ENCODE measurements around the gene SYT7.
A peak's percentile ranks its signal among the peaks of the same experiment; 100 is the strongest.

SYT7 gene

DNA sequence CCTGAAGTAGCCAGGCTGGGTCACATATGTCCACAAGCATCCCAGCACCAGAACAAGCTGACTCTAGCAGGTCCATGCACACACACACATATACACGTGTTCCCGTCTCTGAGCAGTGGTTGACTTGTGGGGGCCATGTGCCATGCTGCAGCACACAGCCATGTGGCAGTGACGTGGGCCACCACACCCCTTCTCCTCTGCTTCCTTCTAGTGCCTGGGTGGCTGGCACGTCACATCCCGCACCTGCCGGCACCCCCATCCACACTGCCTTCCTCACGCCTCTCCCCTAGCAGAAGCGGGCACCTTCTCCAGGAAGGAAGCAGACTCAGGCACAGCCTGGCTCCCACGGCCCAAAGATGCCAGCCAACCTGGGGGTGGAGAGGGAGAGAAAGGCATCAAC, 9.5 kb downstream of the SYT7 start:
- H3K36me3 ChIP-seq (ENCODE audit: control insufficient read depth, insufficient read depth, low read length), result no peaks in the 10 kb centered on the region
- WGBS, 2 experiments (ENCODE audit: insufficient coverage in 2 of 2), result 82 to 91% methylated on average over 6 of the region's 9 CpGs
- no peak overlapping the region for H3K27ac ChIP-seq (ENCODE audit: low read depth, low read length, severe bottlenecking)
- peaks cover 4% of the 10 kb centered on the region for H3K4me1 ChIP-seq (ENCODE audit: control insufficient read depth, insufficient read depth, low read length, poor library complexity, severe bottlenecking)
- H3K9me3 ChIP-seq (ENCODE audit: control insufficient read depth, low read length), result no peaks in the 10 kb centered on the region
- H3K4me3 ChIP-seq (ENCODE audit: extremely low read depth, insufficient read depth, low read length, poor library complexity, severe bottlenecking), result no peak overlapping the region

DNA sequence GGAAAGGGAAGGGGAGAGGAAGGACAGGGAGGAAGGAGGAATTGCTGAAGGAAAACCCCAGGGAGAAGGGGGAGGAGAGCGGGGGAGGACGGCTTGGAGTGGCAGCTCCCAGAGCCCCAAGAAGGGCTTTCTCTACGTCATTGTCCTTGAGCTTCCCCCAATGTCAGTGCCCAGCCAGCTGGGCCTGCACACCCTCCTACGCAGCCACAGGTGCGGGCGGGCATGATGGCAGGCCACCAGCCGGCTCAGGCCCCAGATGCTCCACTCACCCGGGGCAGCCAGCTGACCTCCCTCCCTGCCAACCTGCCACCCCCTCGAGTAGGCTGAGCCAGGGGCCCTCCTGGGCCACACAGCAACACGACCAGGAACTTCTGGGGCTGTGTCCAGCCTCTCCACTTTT, 11.2 kb downstream of the SYT7 start:
- Histone ChIP-seq H3K27ac (ENCODE audit: low read depth, low read length, severe bottlenecking) (no peak overlapping the region), H3K4me3 (ENCODE audit: extremely low read depth, insufficient read depth, low read length, poor library complexity, severe bottlenecking) (no peak overlapping the region), H3K9me3 (ENCODE audit: control insufficient read depth, low read length) (no peaks in the 10 kb centered on the region), H3K36me3 (ENCODE audit: control insufficient read depth, insufficient read depth, low read length) (no peaks in the 10 kb centered on the region), H3K4me1 (ENCODE audit: control insufficient read depth, insufficient read depth, low read length, poor library complexity, severe bottlenecking) (peaks cover 4% of the 10 kb centered on the region)
- 79 to 98% methylated on average over 6 to 8 of the region's 10 CpGs for WGBS, 2 experiments (ENCODE audit: insufficient coverage in 2 of 2)

- WGBS, 2 experiments (ENCODE audit: insufficient coverage in 2 of 2), result 67 to 74% methylated on average over 1 to 2 of the region's 3 CpGs
- Histone ChIP-seq H3K27ac (ENCODE audit: low read depth, low read length, severe bottlenecking) (no peak overlapping the region), H3K4me3 (ENCODE audit: extremely low read depth, insufficient read depth, low read length, poor library complexity, severe bottlenecking) (no peak overlapping the region), H3K4me1 (ENCODE audit: control insufficient read depth, insufficient read depth, low read length, poor library complexity, severe bottlenecking) (peaks cover 4% of the 10 kb centered on the region), H3K9me3 (ENCODE audit: control insufficient read depth, low read length) (no peaks in the 10 kb centered on the region), H3K36me3 (ENCODE audit: control insufficient read depth, insufficient read depth, low read length) (no peaks in the 10 kb centered on the region)
Measured at GRCh38 chr11:61569018-61569417, 11.9 kb downstream of the SYT7 start.

- H3K36me3 ChIP-seq (ENCODE audit: control insufficient read depth, insufficient read depth, low read length), result no peaks in the 10 kb centered on the region
- 1 to 2% methylated on average over 39 to 43 of the region's 46 CpGs for WGBS, 2 experiments (ENCODE audit: insufficient coverage in 2 of 2)
- H3K4me1 ChIP-seq (ENCODE audit: control insufficient read depth, insufficient read depth, low read length, poor library complexity, severe bottlenecking), result peaks cover 4% of the 10 kb centered on the region
- H3K9me3 ChIP-seq (ENCODE audit: control insufficient read depth, low read length), result no peaks in the 10 kb centered on the region
- H3K4me3 ChIP-seq (ENCODE audit: extremely low read depth, insufficient read depth, low read length, poor library complexity, severe bottlenecking), result peak overlapping the region; percentile 14
- H3K27ac ChIP-seq (ENCODE audit: low read depth, low read length, severe bottlenecking), result no peak overlapping the region
Measured at GRCh38 chr11:61567286-61568061, 13.4 kb downstream of the SYT7 start.

- WGBS, 2 experiments (ENCODE audit: insufficient coverage in 2 of 2), result 42 to 86% methylated on average over 1 to 2 of the region's 8 CpGs
- Histone ChIP-seq H3K4me1 (ENCODE audit: control insufficient read depth, insufficient read depth, low read length, poor library complexity, severe bottlenecking) (peaks cover 4% of the 10 kb centered on the region), H3K27ac (ENCODE audit: low read depth, low read length, severe bottlenecking) (no peak overlapping the region), H3K36me3 (ENCODE audit: control insufficient read depth, insufficient read depth, low read length) (no peaks in the 10 kb centered on the region), H3K4me3 (ENCODE audit: extremely low read depth, insufficient read depth, low read length, poor library complexity, severe bottlenecking) (no peak overlapping the region), H3K9me3 (ENCODE audit: control insufficient read depth, low read length) (no peaks in the 10 kb centered on the region)
Measured at GRCh38 chr11:61564936-61565696, 15.8 kb downstream of the SYT7 start.

- H3K4me3 ChIP-seq (ENCODE audit: extremely low read depth, insufficient read depth, low read length, poor library complexity, severe bottlenecking), result no peak overlapping the region
- no peaks in the 10 kb centered on the region for H3K36me3 ChIP-seq (ENCODE audit: control insufficient read depth, insufficient read depth, low read length)
- H3K27ac ChIP-seq (ENCODE audit: low read depth, low read length, severe bottlenecking), result no peak overlapping the region
- H3K4me1 ChIP-seq (ENCODE audit: control insufficient read depth, insufficient read depth, low read length, poor library complexity, severe bottlenecking), result no peaks in the 10 kb centered on the region
- H3K9me3 ChIP-seq (ENCODE audit: control insufficient read depth, low read length), result no peaks in the 10 kb centered on the region
- WGBS, 2 experiments (ENCODE audit: insufficient coverage in 2 of 2), result 75 to 90% methylated on average over 4 to 5 of the region's 6 CpGs
Measured at GRCh38 chr11:61560751-61561150, 20.1 kb downstream of the SYT7 start.

GRCh38 chr11:61556621-61557020, 24.3 kb downstream of the SYT7 start:
- Histone ChIP-seq H3K4me3 (ENCODE audit: extremely low read depth, insufficient read depth, low read length, poor library complexity, severe bottlenecking) (no peak overlapping the region), H3K4me1 (ENCODE audit: control insufficient read depth, insufficient read depth, low read length, poor library complexity, severe bottlenecking) (peaks cover 9% of the 10 kb centered on the region), H3K27ac (ENCODE audit: low read depth, low read length, severe bottlenecking) (no peak overlapping the region), H3K9me3 (ENCODE audit: control insufficient read depth, low read length) (no peaks in the 10 kb centered on the region), H3K36me3 (ENCODE audit: control insufficient read depth, insufficient read depth, low read length) (no peaks in the 10 kb centered on the region)
- 81 to 95% methylated on average over 3 of the region's 3 CpGs for WGBS, 2 experiments (ENCODE audit: insufficient coverage in 2 of 2)

- Histone ChIP-seq H3K36me3 (ENCODE audit: control insufficient read depth, insufficient read depth, low read length) (no peaks in the 10 kb centered on the region), H3K27ac (ENCODE audit: low read depth, low read length, severe bottlenecking) (no peak overlapping the region), H3K9me3 (ENCODE audit: control insufficient read depth, low read length) (no peaks in the 10 kb centered on the region), H3K4me1 (ENCODE audit: control insufficient read depth, insufficient read depth, low read length, poor library complexity, severe bottlenecking) (peaks cover 9% of the 10 kb centered on the region), H3K4me3 (ENCODE audit: extremely low read depth, insufficient read depth, low read length, poor library complexity, severe bottlenecking) (no peak overlapping the region)
- 83 to 86% methylated on average over 10 of the region's 10 CpGs for WGBS, 2 experiments (ENCODE audit: insufficient coverage in 2 of 2)
Measured at GRCh38 chr11:61555978-61556377, 24.9 kb downstream of the SYT7 start.

GRCh38 chr11:61555051-61555969, 25.6 kb downstream of the SYT7 start:
- Histone ChIP-seq H3K27ac (ENCODE audit: low read depth, low read length, severe bottlenecking) (no peak overlapping the region), H3K9me3 (ENCODE audit: control insufficient read depth, low read length) (no peaks in the 10 kb centered on the region), H3K4me3 (ENCODE audit: extremely low read depth, insufficient read depth, low read length, poor library complexity, severe bottlenecking) (peak overlapping the region; percentile 16), H3K36me3 (ENCODE audit: control insufficient read depth, insufficient read depth, low read length) (no peaks in the 10 kb centered on the region), H3K4me1 (ENCODE audit: control insufficient read depth, insufficient read depth, low read length, poor library complexity, severe bottlenecking) (peaks cover 9% of the 10 kb centered on the region)
- WGBS, 2 experiments (ENCODE audit: insufficient coverage in 2 of 2), result 8 to 9% methylated on average over 35 to 40 of the region's 57 CpGs

DNA sequence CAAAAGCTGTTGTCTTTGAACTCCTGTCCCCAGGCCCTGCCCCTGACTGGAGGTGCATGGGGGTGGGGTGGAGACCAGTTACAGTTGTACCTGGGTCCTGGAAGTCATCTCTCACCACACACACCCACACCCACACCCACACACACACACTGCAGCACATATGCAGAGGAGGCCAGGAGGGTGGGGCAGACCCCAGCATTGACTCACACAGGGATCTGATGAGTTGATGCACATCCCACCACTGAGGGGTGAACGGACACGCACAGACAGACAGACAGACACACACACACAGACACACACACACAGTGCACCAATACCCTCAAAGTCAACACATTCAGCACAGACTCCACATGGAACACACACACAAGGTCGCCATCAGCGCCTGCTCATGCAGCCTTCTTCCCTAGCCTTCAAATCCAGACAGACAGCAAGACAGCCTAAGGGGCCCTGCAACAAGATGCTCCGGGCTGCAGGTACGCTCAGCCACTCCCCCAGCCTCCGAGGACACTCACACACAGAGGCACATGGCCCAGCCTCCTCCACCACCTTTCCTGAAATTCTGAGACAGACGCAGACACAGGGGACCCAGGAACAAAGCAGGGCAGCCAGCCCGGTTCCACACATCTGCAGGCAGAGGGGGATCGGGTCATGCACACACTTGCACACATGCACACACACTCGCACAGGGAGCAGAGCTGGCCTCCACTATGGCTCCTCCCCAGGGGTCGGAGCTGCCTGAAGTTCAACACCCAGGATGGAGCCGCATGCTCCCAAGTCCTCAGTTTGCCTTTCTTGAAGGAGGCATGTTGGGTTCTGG, 26.5 kb downstream of the SYT7 start:
- WGBS, 2 experiments (ENCODE audit: insufficient coverage in 2 of 2), result 61 to 68% methylated on average over 8 to 10 of the region's 13 CpGs
- Histone ChIP-seq H3K36me3 (ENCODE audit: control insufficient read depth, insufficient read depth, low read length) (no peaks in the 10 kb centered on the region), H3K27ac (ENCODE audit: low read depth, low read length, severe bottlenecking) (no peak overlapping the region), H3K4me1 (ENCODE audit: control insufficient read depth, insufficient read depth, low read length, poor library complexity, severe bottlenecking) (peaks cover 9% of the 10 kb centered on the region), H3K4me3 (ENCODE audit: extremely low read depth, insufficient read depth, low read length, poor library complexity, severe bottlenecking) (no peak overlapping the region), H3K9me3 (ENCODE audit: control insufficient read depth, low read length) (no peaks in the 10 kb centered on the region)
